ENCODE data around the gene HAUS3.
"Not testable (repeated sequence)": the region's sequence is repeated elsewhere in the genome, so short reads cannot be mapped to it uniquely, and the experiment has no call there.

Gene HAUS3

GRCh38 chr4:2275546-2276251 is 33.8 kb upstream of the HAUS3 start:
- no peak for DNase-seq (ENCODE audit: low read depth)

- DNase-seq (ENCODE audit: low read depth): not testable (repeated sequence)
These were observed 33.1 kb upstream of the HAUS3 start for GRCh38 chr4:2275044-2275397.

GRCh38 chr4:2274320-2275043 is 32.6 kb upstream of the HAUS3 start:
- no peak for DNase-seq (ENCODE audit: low read depth)

- no peak for DNase-seq (ENCODE audit: low read depth)
These were observed 31.9 kb upstream of the HAUS3 start for GRCh38 chr4:2273657-2274319.

- DNase-seq (ENCODE audit: low read depth): no peak
These were observed 31.3 kb upstream of the HAUS3 start for GRCh38 chr4:2273221-2273620.

- DNase-seq (ENCODE audit: low read depth): no peak
These were observed 30.9 kb upstream of the HAUS3 start for GRCh38 chr4:2272828-2273120.

- no peak for DNase-seq (ENCODE audit: low read depth)
These were observed 30.3 kb upstream of the HAUS3 start for GRCh38 chr4:2272026-2272827.

- no peak for DNase-seq (ENCODE audit: low read depth)
These were observed 29.5 kb upstream of the HAUS3 start for GRCh38 chr4:2271279-2272025.

GRCh38 chr4:2270341-2271165 is 28.6 kb upstream of the HAUS3 start:
- DNase-seq (ENCODE audit: low read depth): no peak

GRCh38 chr4:2269618-2270163 is 27.8 kb upstream of the HAUS3 start:
- no peak for DNase-seq (ENCODE audit: low read depth)

GRCh38 chr4:2269206-2269531 is 27.2 kb upstream of the HAUS3 start:
- DNase-seq (ENCODE audit: low read depth): no peak

GRCh38 chr4:2268357-2269205 is 26.7 kb upstream of the HAUS3 start:
- no peak for DNase-seq (ENCODE audit: low read depth)

GRCh38 chr4:2267841-2268240 is 25.9 kb upstream of the HAUS3 start:
- DNase-seq (ENCODE audit: low read depth): no peak

GRCh38 chr4:2267320-2267811 is 25.4 kb upstream of the HAUS3 start:
- DNase-seq (ENCODE audit: low read depth): no peak

- DNase-seq (ENCODE audit: low read depth): no peak
These were observed 24.9 kb upstream of the HAUS3 start for GRCh38 chr4:2266821-2267220.

GRCh38 chr4:2266181-2266580 is 24.3 kb upstream of the HAUS3 start:
- DNase-seq (ENCODE audit: low read depth): no peak

GRCh38 chr4:2265113-2266110 is 23.5 kb upstream of the HAUS3 start:
- DNase-seq (ENCODE audit: low read depth): no peak

GRCh38 chr4:2264481-2265041 is 22.6 kb upstream of the HAUS3 start:
- no peak for DNase-seq (ENCODE audit: low read depth)

All from activated T-helper 9 cell treated with anti-CD3 and anti-CD28 coated beads, Interleukin-2, amount 50 U/mL, for 16 hours (primary cell).